PC-3 (cell line): ENCODE data around the gene MACROH2A2. TPM values are rescaled to one million over a fixed set of nuclear protein-coding genes. Genes with fewer than 3 reads are reported as not detected.

ENCODE experiments used
- ATAC-seq: fragments of 200-7000 bp; cut with Tn5 transposase; 2 replicates; pipeline ENCODE4 v1.9.1; 2020; ENCODE audit warnings: mild to moderate bottlenecking, moderate library complexity
- BruUV-seq: library from RNA; stranded (reverse); fragments of 400-500 nt; replicated peaks from 2 replicates; lab custom pipeline; 2021; lab: Mats Ljungman, UMichigan
- CTCF ChIA-PET: fragments of 300-600 bp; sonication (Branson Sonifier 250); formaldehyde crosslinking; loops from one replicate; lab custom pipeline; 2022; ENCODE audit warnings: antibody characterized with exemption; lab: Charles Lee
- POLR2A ChIA-PET: fragments of 300-600 bp; sonication (Branson Sonifier 250); formaldehyde crosslinking; loops from one replicate; lab custom pipeline; 2022; ENCODE audit warnings: antibody characterized with exemption; ENCODE audit not compliant: unreplicated experiment; lab: Charles Lee
- DNase-seq: peaks from one replicate; pipeline ENCODE4 v3.0.0-alpha.2; 2015
- H2AFZ ChIP-seq: fragments of 300-600 bp; sonication (generic); 2 replicates; pipeline ENCODE4 v1.6.0; 2016; ENCODE audit warnings: antibody characterized with exemption, low read length
- H3F3A ChIP-seq: fragments of 300-600 bp; sonication (generic); one replicate; pipeline ENCODE4 v1.6.0; 2017; ENCODE audit warnings: antibody characterized with exemption, low read length, control low read depth, mild to moderate bottlenecking; ENCODE audit not compliant: unreplicated experiment
- H3K27ac ChIP-seq: fragments of 300-600 bp; sonication (generic); 2 replicates; pipeline ENCODE4 v1.5.1; 2016; ENCODE audit warnings: mild to moderate bottlenecking, low read length
- H3K27me3 ChIP-seq: fragments of 300-600 bp; sonication (generic); 2 replicates; pipeline ENCODE4 v1.6.1; 2016; ENCODE audit warnings: low read length, mixed read lengths
- H3K36me3 ChIP-seq: fragments of 300-600 bp; sonication (generic); 2 replicates; pipeline ENCODE4 v1.6.1; 2016; ENCODE audit warnings: low read depth, mixed run types, low read length, mixed read lengths
- H3K4me1 ChIP-seq: fragments of 300-600 bp; sonication (generic); 2 replicates; pipeline ENCODE4 v1.5.1; 2016; ENCODE audit warnings: low read length; ENCODE audit not compliant: insufficient read depth
- H3K4me2 ChIP-seq: fragments of 300-600 bp; sonication (generic); 2 replicates; pipeline ENCODE4 v1.6.0; 2016; ENCODE audit warnings: low read length
- H3K4me3 ChIP-seq: fragments of 300-600 bp; sonication (generic); 2 replicates; pipeline ENCODE4 v1.5.1; 2016; ENCODE audit warnings: mild to moderate bottlenecking, low read length, mixed read lengths
- H3K79me2 ChIP-seq: fragments of 300-600 bp; sonication (generic); 2 replicates; pipeline ENCODE4 v1.6.1; 2017; ENCODE audit warnings: low read length, mixed read lengths
- H3K9ac ChIP-seq: fragments of 300-600 bp; sonication (generic); 2 replicates; pipeline ENCODE4 v1.6.0; 2016; ENCODE audit warnings: mild to moderate bottlenecking, low read length
- H3K9me2 ChIP-seq: fragments of 300-600 bp; sonication (generic); replicated peaks from 2 replicates; pipeline ENCODE4 v1.6.1; 2016; ENCODE audit warnings: mixed run types, low read length, mixed read lengths
- H3K9me3 ChIP-seq: fragments of 300-600 bp; sonication (generic); 2 replicates; pipeline ENCODE4 v1.6.1; 2016; ENCODE audit warnings: low read length, mixed read lengths
- H4K20me1 ChIP-seq: fragments of 300-600 bp; sonication (generic); 2 replicates; pipeline ENCODE4 v1.6.1; 2016; ENCODE audit warnings: low read length, mixed read lengths
- CTCF ChIP-seq: fragments of 300-600 bp; sonication (generic); conservative IDR thresholded peaks from 2 replicates; pipeline ENCODE4 v1.5.1; 2017; ENCODE audit warnings: antibody characterized with exemption, low read depth, mild to moderate bottlenecking, low read length
- EZH2 ChIP-seq: fragments of 300-600 bp; sonication (generic); IDR thresholded peaks from one replicate; pipeline ENCODE4 v1.6.1; 2017; ENCODE audit warnings: antibody characterized with exemption, mild to moderate bottlenecking, low read length; ENCODE audit not compliant: unreplicated experiment
- EZH2phosphoT487 ChIP-seq: fragments of 300-600 bp; sonication (generic); IDR thresholded peaks from 2 replicates; pipeline ENCODE4 v1.6.1; 2018; ENCODE audit warnings: mild to moderate bottlenecking, antibody characterized with exemption, low read length, borderline replicate concordance
- intact Hi-C: fragments of 100-400 bp; cut with micrococcal nuclease; formaldehyde crosslinking; loops from 2 replicates; pipeline ENCODE4 v1.9.0; 2023
- total RNA-seq: library from RNA; depleted of rRNA; stranded (reverse); fragments of >200 nt; gene quantifications from 2 replicates; pipeline ENCODE4 v1.2.3, GENCODE V29; 2014

MACROH2A2 gene
- total RNA-seq, 1 experiment from 2014 or later = 86.7 TPM

GRCh38 chr10:70124415-70124814 is 71.8 kb downstream of the MACROH2A2 start:
- no peaks in the 10 kb centered on the region for H3K4me1 ChIP-seq
- no peak overlapping the region for H3K4me2 ChIP-seq
- POLR2A ChIA-PET = interaction anchor here (0.6 kb wide), 1 partner anchor 67 kb away, joined by 15 read pairs; no protein-coding TSS in a partner anchor
- no peaks in the 10 kb centered on the region for H3K9me3 ChIP-seq
- BruUV-seq = no TSS peak
- no peak for TF ChIP-seq EZH2
- no peak for TF ChIP-seq EZH2phosphoT487
- TF ChIP-seq CTCF = no peak
- H3K9me2 ChIP-seq = no peaks in the 10 kb centered on the region
- no peak overlapping the region for H3K4me3 ChIP-seq
- ATAC-seq (no peak), DNase-seq (no peak)
- H3K9ac ChIP-seq = no peak overlapping the region
- no peaks in the 10 kb centered on the region for H3K27me3 ChIP-seq
- CTCF ChIA-PET = no interaction called here
- no peak overlapping the region for H2AFZ ChIP-seq
- no peak overlapping the region for H3K27ac ChIP-seq
- peaks cover 11% of the 10 kb centered on the region for H3K79me2 ChIP-seq
- peaks cover 19% of the 10 kb centered on the region for H3K36me3 ChIP-seq
- H3F3A ChIP-seq = no peaks in the 10 kb centered on the region
- H4K20me1 ChIP-seq = no peaks in the 10 kb centered on the region
- intact Hi-C loops = no loop called here

GRCh38 chr10:70124918-70125317 is 72.3 kb downstream of the MACROH2A2 start:
- H3K9me3 ChIP-seq = no peaks in the 10 kb centered on the region
- intact Hi-C loops = no loop called here
- no TSS peak for BruUV-seq
- no peak for ATAC-seq
- H2AFZ ChIP-seq = no peak overlapping the region
- TF ChIP-seq CTCF (no peak), EZH2phosphoT487 (no peak), EZH2 (no peak)
- no peaks in the 10 kb centered on the region for H3K27me3 ChIP-seq
- ChIA-PET POLR2A (interaction anchor here (0.6 kb wide), 1 partner anchor 66 kb away, joined by 15 read pairs; no protein-coding TSS in a partner anchor), CTCF (no interaction called here)
- peaks cover 16% of the 10 kb centered on the region for H3K79me2 ChIP-seq
- H3K9ac ChIP-seq = no peak overlapping the region
- H3K36me3 ChIP-seq = peaks cover 15% of the 10 kb centered on the region
- H3K27ac ChIP-seq = no peak overlapping the region
- H3K4me2 ChIP-seq = no peak overlapping the region
- H3F3A ChIP-seq = no peaks in the 10 kb centered on the region
- H3K4me1 ChIP-seq = no peaks in the 10 kb centered on the region
- no peaks in the 10 kb centered on the region for H4K20me1 ChIP-seq
- H3K4me3 ChIP-seq = no peak overlapping the region
- no peaks in the 10 kb centered on the region for H3K9me2 ChIP-seq
- DNase-seq = no peak

- Histone ChIP-seq H3K4me3 (no peak overlapping the region), H3K79me2 (peaks cover 27% of the 10 kb centered on the region), H3K9me2 (no peaks in the 10 kb centered on the region), H3K4me1 (peaks cover 10% of the 10 kb centered on the region), H2AFZ (no peak overlapping the region), H3K27me3 (no peaks in the 10 kb centered on the region), H3F3A (no peaks in the 10 kb centered on the region), H3K36me3 (peaks cover 7% of the 10 kb centered on the region; the same call in 1 of the 2 replicates), H3K27ac (no peak overlapping the region), H3K4me2 (no peak overlapping the region), H4K20me1 (no peaks in the 10 kb centered on the region), H3K9me3 (no peaks in the 10 kb centered on the region), H3K9ac (no peak overlapping the region)
- CTCF ChIA-PET = no interaction called here
- intact Hi-C loops = no loop called here
- TF ChIP-seq EZH2phosphoT487 (no peak), EZH2 (no peak), CTCF (no peak)
- POLR2A ChIA-PET = no interaction called here
- ATAC-seq (no peak; the same call in 1 of the 2 replicates), DNase-seq (no peak)
- BruUV-seq = no TSS peak
Measured at GRCh38 chr10:70125918-70126552, 73.4 kb downstream of the MACROH2A2 start.
